Brain microvascular endothelial cell (primary cell): ENCODE data around the gene AMH.

ENCODE experiments used
- DNase-seq: peaks from one replicate; pipeline ENCODE4 v3.0.0-alpha.2; 2020
- H3K27ac ChIP-seq: fragments of 250-450 bp; sonication (Bioruptor Pico); 2 replicates; pipeline ENCODE4 v1.5.1; 2020; ENCODE audit warnings: mild to moderate bottlenecking, moderate library complexity
- H3K27me3 ChIP-seq: fragments of 250-450 bp; sonication (Bioruptor Pico); replicated peaks from 2 replicates; pipeline ENCODE4 v1.5.1; 2020; ENCODE audit warnings: mild to moderate bottlenecking
- H3K36me3 ChIP-seq: fragments of 250-450 bp; sonication (Bioruptor Pico); replicated peaks from 2 replicates; pipeline ENCODE4 v1.5.1; 2020; ENCODE audit warnings: mild to moderate bottlenecking
- H3K4me3 ChIP-seq: 2 replicates; pipeline ENCODE4 v1.5.1; 2011; ENCODE audit warnings: low read depth, mild to moderate bottlenecking, control low read depth, low read length, moderate library complexity
- CTCF ChIP-seq: IDR thresholded peaks from 2 replicates; pipeline ENCODE4 v1.5.1; 2011; ENCODE audit warnings: low read depth, mild to moderate bottlenecking, moderate library complexity, low read length, control low read depth, inconsistent platforms; ENCODE audit errors: missing control alignments
- in situ Hi-C: cut with HindIII; loops from 2 replicates; pipeline ENCODE4 v1.10.0; 2017; ENCODE audit warnings: low sequenced_read_pairs, low pct_ligation_motif_present

AMH gene

GRCh38 chr19:2282062-2282861 is 33.1 kb downstream of the AMH start, which contains the start of gene PEAK3:
Gene PEAK3 (minus strand): TSS chr19:2282175. CDS start chr19:2280931, 1,244 bp downstream.
- Histone ChIP-seq H3K27me3 (no peaks in the 10 kb centered on the region), H3K4me3 (peak within 1 kb of the TSS; percentile 47), H3K27ac (no peak within 1 kb of the TSS), H3K36me3 (no peaks in the 10 kb centered on the region)
- DNase-seq = no peak
- in situ Hi-C loops = no loop called here
- TF ChIP-seq CTCF = no peak

GRCh38 chr19:2282862-2283237 is 33.7 kb downstream of the AMH start:
- in situ Hi-C loops = no loop called here
- Histone ChIP-seq H3K36me3 (no peaks in the 10 kb centered on the region), H3K27ac (no peak overlapping the region), H3K27me3 (no peaks in the 10 kb centered on the region), H3K4me3 (no peak overlapping the region)
- TF ChIP-seq CTCF = no peak
- no peak for DNase-seq

GRCh38 chr19:2283835-2284507 is 34.8 kb downstream of the AMH start:
- H3K27ac ChIP-seq = no peak overlapping the region
- DNase-seq = no peak
- H3K36me3 ChIP-seq = no peaks in the 10 kb centered on the region
- no peak overlapping the region for H3K4me3 ChIP-seq
- no peak for TF ChIP-seq CTCF
- peaks cover 9% of the 10 kb centered on the region for H3K27me3 ChIP-seq
- in situ Hi-C loops = no loop called here

GRCh38 chr19:2286402-2287140 is 37.4 kb downstream of the AMH start:
- Histone ChIP-seq H3K36me3 (no peaks in the 10 kb centered on the region), H3K4me3 (no peak overlapping the region), H3K27me3 (peaks cover 34% of the 10 kb centered on the region), H3K27ac (no peak overlapping the region)
- in situ Hi-C loops = no loop called here
- no peak for DNase-seq
- no peak for TF ChIP-seq CTCF

- Histone ChIP-seq H3K4me3 (no peak overlapping the region), H3K27ac (no peak overlapping the region), H3K27me3 (peaks cover 39% of the 10 kb centered on the region), H3K36me3 (no peaks in the 10 kb centered on the region)
- in situ Hi-C loops = no loop called here
- DNase-seq = no peak
- TF ChIP-seq CTCF = no peak
Observed at GRCh38 chr19:2287585-2288337, 38.6 kb downstream of the AMH start.
